Activated effector memory CD4-positive, alpha-beta T cell treated with Interleukin-2 at 50 U/mL for 16 hours (primary cell): ENCODE results near the gene EDC3.
"Not testable (repeated sequence)": the region's sequence is repeated elsewhere in the genome, so short reads cannot be mapped to it uniquely, and the experiment has no call there.

Source experiments
- DNase-seq: peaks from one replicate; pipeline ENCODE4 v3.0.0-alpha.2; 2020

The EDC3 gene

DNA sequence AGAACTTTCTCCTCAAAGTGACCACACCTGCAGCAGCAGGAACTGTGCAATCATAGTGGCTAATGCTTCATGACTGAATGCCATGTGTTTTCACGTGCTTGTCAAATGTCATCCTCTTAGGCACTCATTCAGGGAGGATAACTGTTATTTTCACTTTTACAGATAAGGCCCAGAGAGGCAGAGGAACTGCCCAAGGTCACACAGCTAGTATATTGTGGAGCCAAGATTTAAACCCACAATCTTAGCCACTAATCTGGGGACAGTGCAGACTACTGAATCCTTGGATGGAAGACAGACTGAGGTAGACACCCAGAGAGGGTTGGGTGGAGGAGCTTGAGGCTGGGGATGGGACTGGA is 90.1 kb downstream of the EDC3 start:
- no peak for DNase-seq

DNA sequence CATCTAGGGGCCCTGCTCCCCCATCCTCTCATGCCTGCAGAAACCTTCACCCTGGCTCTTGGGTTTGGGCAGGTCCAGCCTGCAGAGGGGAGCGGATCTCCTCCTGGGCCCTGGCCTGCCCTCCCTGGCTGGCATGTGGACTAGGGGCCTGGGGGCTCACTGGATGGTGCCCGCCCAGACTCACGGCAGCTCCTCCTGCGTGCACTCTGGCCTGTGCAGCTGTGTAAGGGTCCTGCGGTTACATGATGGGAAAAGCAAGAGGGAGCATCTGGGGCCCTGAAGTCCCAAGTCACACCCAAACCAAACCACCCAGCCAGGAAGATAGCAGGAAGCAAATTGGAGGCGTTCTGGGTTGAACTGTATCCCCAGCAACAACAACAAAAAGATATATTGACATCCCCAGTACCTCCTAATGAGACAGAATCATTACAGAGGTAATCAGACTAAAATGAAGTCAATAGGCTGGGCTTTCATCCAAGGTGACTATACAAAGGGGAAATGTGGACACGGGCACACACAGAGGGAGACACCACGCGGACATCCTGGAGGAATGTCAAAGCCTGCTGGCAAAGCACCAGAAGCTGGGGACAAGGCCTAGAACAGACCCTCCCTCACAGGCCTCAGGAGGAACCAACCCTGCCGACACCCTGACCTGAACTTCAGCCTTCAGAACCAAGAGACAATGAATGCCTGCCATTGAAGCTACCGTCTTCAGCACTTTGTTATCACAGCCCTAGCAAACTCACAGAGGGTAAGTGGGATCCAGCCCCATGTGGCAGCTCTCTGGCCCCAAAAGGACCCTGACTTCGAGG is 90.6 kb downstream of the EDC3 start:
- DNase-seq: no peak

DNA sequence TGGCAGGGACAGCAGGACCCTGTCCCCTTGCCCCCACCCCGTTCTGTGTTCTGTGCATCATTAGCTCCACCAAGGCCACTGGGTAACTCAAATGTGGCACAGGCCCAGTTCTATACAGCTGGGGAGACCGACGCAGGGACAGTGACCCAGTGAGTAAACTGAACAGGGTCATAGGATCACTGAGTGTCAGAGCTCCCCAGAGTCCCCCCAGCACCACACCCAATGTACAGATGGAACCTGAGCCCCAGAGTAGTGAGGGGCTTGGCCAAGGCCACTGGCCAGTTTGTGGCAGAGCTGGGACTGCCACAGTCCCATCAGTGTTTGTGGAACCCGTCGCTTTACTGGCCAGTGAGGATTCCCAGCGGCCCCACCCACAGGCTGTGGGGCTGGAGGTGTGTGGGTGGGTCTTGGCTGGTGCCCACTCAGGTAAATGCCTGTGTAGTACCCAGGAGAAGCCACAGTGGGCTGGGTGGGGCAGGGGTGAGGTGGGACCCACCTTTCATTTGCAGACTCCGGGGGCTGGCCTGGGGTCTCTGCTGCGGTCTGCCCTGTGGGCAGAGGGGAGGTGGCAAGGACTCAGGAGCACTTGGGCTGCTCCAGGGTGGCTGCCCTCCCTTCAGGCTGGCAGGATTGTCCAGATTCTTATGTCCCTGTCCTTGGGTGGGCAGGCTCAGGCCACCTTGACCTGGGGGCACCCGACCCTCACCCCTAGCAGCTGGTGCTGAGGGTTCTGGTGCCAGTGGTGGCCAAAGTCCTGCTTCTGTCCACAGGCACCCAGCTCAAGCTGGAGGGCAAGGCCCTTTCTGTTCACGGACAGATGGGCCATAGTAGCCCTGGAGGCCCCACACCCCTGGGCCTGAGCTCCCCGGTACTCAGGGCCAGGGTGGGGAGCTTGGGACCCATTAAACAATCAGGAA is 91.8 kb downstream of the EDC3 start:
- no peak for DNase-seq

GRCh38 chr15:74603026-74603788 is 92.6 kb downstream of the EDC3 start:
- no peak for DNase-seq

- DNase-seq: no peak
Observed at GRCh38 chr15:74599156-74599555, 96.7 kb downstream of the EDC3 start.

GRCh38 chr15:74598126-74598842 is 97.5 kb downstream of the EDC3 start:
- peak; percentile 77 for DNase-seq

DNA sequence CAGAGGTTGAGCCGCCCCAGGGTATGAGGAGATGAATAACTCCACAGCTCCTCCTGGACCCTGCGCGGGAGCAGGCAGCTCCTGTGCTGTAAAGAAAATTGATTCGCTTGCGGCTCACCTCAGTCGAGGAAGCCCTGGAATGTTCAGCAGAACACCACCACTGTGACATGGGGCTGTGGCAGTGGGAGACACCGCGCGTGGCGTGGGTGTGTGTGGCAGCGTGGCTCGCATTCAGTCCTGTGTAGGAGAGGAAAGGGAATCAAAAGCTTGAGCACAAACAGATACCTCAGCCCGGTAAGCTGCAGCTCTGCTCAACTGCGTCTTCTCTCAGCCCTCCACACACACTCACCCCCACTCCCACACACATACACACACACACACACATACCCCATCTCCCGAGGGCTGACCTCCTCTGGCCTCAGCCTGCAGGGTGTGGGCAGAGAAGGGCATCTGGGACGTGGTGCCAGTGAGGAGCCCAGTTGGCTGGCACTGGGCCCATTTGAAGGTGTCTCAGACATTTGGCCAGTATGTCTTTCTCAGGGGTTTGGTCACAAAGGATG is 98.6 kb downstream of the EDC3 start:
- not testable (repeated sequence) for DNase-seq

- not testable (repeated sequence) for DNase-seq
Observed at GRCh38 chr15:74596736-74597135, 99.1 kb downstream of the EDC3 start.

GRCh38 chr15:74595271-74595670 is 100.6 kb downstream of the EDC3 start:
- DNase-seq: no peak

DNA sequence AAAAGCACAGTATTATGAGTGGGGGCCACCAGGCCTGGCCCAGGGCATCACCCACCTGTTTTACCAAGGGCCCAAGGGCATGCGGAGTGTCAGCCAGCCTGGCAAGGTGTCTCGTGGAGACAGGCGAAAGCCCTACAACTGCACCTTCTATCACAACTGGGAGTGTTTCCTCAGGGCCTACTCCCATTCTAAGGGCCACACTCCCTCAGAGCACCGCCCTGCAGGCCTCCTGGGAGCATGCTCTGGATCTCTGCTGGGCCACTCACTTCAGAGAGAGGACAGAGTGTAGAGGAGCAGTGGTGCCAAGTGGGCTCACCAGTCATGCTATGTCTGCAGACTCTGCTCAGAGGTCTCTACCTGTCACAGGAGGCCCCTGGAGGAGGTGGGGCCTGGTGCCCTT is 101.4 kb downstream of the EDC3 start:
- DNase-seq: no peak

DNA sequence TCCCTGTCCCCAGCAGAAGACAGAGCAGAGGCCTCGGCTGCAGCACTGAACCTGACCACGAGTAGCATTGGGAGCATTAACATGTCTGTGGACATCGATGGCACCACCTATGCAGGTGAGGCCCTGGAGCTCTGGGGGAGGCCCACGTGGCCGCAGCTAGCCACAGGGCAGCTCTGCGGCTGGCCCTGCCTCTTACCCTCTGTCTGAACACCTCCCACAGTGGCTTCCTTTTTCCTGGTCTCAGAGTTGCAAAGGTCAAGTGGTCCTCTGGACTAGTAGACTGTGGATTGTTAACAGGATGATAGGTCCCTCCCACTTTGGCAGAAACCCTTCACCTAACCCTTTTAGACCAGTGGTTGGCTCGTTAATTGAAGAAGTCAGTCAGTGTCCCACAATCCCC is 102.7 kb downstream of the EDC3 start:
- no peak for DNase-seq

DNA sequence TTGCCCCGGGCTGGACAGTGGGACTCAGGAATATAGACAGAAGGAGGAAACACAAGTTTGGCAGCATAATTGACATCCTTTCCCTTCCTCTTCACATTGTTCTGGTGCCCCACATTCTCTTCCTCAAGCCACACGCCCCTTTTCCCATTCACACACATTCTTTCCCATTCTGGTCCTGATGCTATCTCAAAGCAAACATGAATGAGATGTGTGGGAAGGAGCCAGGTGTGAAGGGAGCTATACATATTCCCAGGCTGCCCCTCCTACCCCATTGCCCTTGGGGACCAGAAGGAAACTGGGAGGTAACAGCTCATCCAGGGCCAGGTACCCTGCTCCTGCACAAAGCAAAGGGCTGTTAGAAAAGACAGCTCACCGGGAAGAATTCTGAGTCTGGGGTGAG is 103.6 kb downstream of the EDC3 start:
- DNase-seq: no peak

- no peak for DNase-seq
Observed at GRCh38 chr15:74589826-74590225, 106.0 kb downstream of the EDC3 start.

- no peak for DNase-seq
Observed at GRCh38 chr15:74585857-74586256, 110.0 kb downstream of the EDC3 start.

DNA sequence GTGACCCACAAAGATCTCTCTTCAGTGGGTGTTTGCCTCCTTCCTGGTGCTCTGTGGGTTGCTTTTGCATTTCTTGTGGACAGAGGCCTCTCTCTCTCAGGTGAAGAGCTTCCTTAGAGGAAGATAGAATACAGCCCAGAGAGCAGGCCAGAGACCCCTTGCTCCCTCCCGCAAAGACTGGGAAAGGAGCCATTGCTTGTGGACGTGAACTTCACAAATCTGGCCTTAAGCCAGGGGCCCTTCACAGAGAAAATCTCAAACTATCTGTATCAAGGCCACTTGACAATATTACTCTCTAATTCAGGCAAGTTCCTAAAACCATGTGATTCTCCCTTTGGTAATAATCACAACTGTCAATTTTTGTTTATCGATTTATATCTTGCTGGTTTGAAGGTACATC is 110.6 kb downstream of the EDC3 start:
- no peak for DNase-seq

GRCh38 chr15:74584779-74585178 is 111.0 kb downstream of the EDC3 start:
- DNase-seq: no peak

- no peak for DNase-seq
Observed at GRCh38 chr15:74584204-74584603, 111.6 kb downstream of the EDC3 start.
